ENCODE data around the gene CLNK.

The CLNK gene

DNA sequence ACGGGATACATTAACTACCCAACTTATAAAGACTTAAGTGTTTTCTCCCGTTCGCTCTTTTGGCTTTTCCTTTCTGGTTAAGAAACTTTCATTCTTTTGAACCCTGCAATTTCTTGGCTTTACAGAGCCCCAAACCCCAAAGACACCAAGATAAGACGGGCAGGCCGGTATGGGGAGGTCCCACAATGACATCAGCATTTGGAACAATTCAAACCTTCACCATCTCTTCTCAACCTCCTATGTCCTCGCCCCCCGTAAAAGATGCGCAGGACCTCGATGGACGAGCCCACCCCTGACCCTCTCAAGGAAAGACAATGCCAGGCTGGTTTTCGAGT lies 228.3 kb downstream of the CLNK start:
- DNase-seq (ENCODE audit: low read depth in 2 of 2), result no peak

DNA sequence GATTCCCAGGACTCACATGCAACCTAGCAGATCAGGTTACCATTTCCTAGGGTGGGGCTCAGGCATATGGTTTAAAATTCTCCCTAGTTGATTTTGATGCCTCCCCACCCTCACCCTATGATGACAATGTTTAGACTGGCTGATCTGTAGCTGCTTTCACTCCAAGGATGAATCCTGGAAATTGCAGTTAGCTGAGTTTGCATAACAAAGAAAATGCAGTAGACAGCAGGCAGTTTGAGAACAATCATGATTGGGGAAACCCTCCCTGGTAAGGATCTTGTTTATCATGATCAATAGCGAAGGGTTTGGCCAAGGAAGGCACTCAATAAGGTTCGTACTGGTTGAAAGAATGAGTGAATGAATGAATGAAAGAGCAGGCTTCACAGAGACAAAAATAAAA lies 229.4 kb downstream of the CLNK start:
- no peak for DNase-seq (ENCODE audit: low read depth in 2 of 2)

DNA sequence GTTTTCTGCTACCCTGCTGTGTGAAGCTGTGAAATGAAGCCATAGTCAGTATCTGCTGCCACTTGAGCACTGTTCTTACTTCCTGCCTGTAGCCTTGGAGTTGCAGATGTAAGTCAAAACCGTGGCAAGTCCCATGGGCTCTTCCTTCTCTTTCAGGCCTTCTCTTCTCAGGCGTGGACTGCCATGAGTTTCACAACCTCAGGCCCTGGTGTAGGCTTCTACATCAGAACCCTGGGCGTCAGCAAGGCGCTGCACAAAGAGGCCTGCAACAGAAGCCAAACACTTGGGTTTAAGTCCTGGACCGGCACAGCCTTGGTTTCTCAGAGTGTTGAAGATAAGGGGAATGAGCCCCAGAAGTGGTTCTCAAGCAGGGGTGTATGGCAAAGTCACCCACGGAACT lies 229.8 kb downstream of the CLNK start:
- DNase-seq (ENCODE audit: low read depth in 2 of 2), result no peak

DNA sequence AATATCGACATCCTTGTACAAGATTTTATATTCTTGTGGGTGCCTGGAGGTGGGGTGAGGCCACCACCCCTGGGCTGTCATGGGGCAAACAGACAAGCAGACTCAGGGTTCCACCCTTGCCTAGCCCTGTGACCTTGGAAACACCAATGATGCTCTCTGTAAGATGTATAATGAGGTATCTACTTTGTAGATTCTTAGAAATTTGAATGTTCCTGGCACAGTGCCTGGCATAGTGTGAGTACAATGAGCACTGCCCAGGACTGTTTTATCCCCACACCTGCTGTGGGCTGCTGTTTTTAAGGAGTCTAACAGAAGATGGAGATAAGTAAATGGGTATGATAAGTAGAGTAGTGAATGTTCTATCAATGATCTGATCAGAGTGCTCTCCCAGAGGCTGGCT lies 230.4 kb downstream of the CLNK start:
- DNase-seq (ENCODE audit: low read depth in 2 of 2), result no peak

GRCh38 chr4:10448991-10449390 lies 235.6 kb downstream of the CLNK start:
- DNase-seq (ENCODE audit: low read depth in 2 of 2), result no peak

- DNase-seq (ENCODE audit: low read depth in 2 of 2), result no peak
Measured at GRCh38 chr4:10442976-10443375, 241.6 kb downstream of the CLNK start.

GRCh38 chr4:10441512-10441911 lies 243.1 kb downstream of the CLNK start:
- DNase-seq (ENCODE audit: low read depth in 2 of 2), result no peak

GRCh38 chr4:10438924-10439323 lies 245.6 kb downstream of the CLNK start:
- DNase-seq (ENCODE audit: low read depth in 2 of 2), result no peak

DNA sequence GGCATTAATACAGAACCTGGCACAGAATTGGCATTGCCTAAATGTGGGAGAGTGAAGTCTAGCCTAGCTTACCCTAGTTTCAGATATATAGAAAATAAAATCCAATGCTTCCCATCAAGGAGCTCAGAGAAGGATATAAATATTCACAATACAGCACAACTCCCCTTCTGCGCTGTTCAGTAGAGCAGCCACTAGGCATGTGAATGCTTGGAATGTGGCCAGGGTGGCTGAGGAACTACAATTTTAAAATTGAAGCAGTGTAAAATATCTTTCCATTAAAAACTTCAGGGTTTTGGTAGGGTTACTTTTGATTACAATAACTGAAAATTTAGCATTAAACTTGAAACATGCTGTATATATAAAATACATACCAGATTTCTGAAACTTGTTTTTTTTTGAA lies 246.8 kb downstream of the CLNK start:
- no peak for DNase-seq (ENCODE audit: low read depth in 2 of 2)
